OCI-LY7 (cell line): Measurements from ENCODE around the gene TNFRSF1A.

Experiments
- CTCF ChIP-seq: fragments of 200-600 bp; sonication (generic); conservative IDR thresholded peaks from 2 replicates; pipeline ENCODE4 v1.5.1; 2014; ENCODE audit warnings: mild to moderate bottlenecking, antibody characterized with exemption, low read length, moderate library complexity, mixed read lengths
- EZH2phosphoT487 ChIP-seq: fragments of 200-600 bp; sonication (generic); IDR thresholded peaks from 2 replicates; pipeline ENCODE4 v1.6.1; 2018; ENCODE audit warnings: low read depth, borderline replicate concordance, mild to moderate bottlenecking, mixed run types, antibody characterized with exemption, low read length, moderate library complexity, mixed read lengths

- TF ChIP-seq CTCF (peak; percentile 82), EZH2phosphoT487 (no peak)
Measured at GRCh38 chr12:6367065-6367968, 25.4 kb upstream of the TNFRSF1A start.
